ENCODE measurements around the gene FUT6.

- TF ChIP-seq SUZ12 (IDR thresholded peaks at IDR 0.05; ENCODE audit: extremely low read depth, insufficient read depth, insufficient read length) (no peak), ZNF274 (IDR thresholded peaks at IDR 0.05; ENCODE audit: low read depth, low read length) (no peak)
These were observed 14.3 kb downstream of the FUT6 start for GRCh38 chr19:5825178-5825577.
